ENCODE measurements around the gene MBOAT1.

DNA sequence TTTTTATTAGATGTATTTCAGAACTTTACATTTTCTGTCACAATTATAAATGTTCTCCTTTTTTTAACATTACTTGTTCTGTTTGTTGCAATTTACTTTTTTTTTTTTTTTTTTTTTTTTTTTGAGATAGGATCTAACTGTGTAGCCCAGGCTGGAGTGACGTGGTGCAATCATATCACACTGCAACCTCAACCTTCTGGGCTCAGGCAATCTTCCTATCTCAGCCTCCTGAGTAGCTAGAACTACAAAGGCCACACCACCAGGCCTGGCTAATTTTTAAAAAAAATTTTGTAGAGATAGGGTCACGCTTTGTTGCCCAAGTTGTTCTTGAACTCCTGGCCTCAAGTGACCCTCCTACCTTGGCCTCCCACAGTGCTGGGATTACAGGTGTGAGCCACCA lies 15.1 kb upstream of the MBOAT1 start:
- TF ChIP-seq, protein P1, sequence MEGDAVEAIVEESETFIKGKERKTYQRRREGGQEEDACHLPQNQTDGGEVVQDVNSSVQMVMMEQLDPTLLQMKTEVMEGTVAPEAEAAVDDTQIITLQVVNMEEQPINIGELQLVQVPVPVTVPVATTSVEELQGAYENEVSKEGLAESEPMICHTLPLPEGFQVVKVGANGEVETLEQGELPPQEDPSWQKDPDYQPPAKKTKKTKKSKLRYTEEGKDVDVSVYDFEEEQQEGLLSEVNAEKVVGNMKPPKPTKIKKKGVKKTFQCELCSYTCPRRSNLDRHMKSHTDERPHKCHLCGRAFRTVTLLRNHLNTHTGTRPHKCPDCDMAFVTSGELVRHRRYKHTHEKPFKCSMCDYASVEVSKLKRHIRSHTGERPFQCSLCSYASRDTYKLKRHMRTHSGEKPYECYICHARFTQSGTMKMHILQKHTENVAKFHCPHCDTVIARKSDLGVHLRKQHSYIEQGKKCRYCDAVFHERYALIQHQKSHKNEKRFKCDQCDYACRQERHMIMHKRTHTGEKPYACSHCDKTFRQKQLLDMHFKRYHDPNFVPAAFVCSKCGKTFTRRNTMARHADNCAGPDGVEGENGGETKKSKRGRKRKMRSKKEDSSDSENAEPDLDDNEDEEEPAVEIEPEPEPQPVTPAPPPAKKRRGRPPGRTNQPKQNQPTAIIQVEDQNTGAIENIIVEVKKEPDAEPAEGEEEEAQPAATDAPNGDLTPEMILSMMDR (IDR thresholded peaks at IDR 0.05) = no peak
- TF ChIP-seq REST (IDR thresholded peaks at IDR 0.05; ENCODE audit: low read depth, low read length) (no peak), POLR2AphosphoS5 (IDR thresholded peaks at IDR 0.05; ENCODE audit: low read depth, low read length) (no peak), EZH2phosphoT487 (IDR thresholded peaks at IDR 0.05; ENCODE audit: borderline replicate concordance, low read depth) (no peak), SIN3A (IDR thresholded peaks at IDR 0.05; ENCODE audit: borderline replicate concordance, low read depth, low read length) (no peak), TEAD4 (IDR thresholded peaks at IDR 0.05; ENCODE audit: borderline replicate concordance, insufficient read depth) (no peak), FOXJ3 (CRISPR knock-in tag; IDR thresholded peaks at IDR 0.05) (no peak), EP300 (IDR thresholded peaks at IDR 0.05; ENCODE audit: borderline replicate concordance in 1 of 2, low read depth in 1 of 2, low read length in 1 of 2) (no peak), YY1 (IDR thresholded peaks at IDR 0.05; ENCODE audit: low read depth) (no peak), MXI1 (IDR thresholded peaks at IDR 0.05; ENCODE audit: low read depth, low read length) (no peak), MAX (IDR thresholded peaks at IDR 0.05; ENCODE audit: low read depth) (no peak)
- TF ChIP-seq, protein P2, sequence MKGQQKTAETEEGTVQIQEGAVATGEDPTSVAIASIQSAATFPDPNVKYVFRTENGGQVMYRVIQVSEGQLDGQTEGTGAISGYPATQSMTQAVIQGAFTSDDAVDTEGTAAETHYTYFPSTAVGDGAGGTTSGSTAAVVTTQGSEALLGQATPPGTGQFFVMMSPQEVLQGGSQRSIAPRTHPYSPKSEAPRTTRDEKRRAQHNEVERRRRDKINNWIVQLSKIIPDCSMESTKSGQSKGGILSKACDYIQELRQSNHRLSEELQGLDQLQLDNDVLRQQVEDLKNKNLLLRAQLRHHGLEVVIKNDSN (IDR thresholded peaks at IDR 0.05; ENCODE audit: borderline replicate concordance, low read depth) = no peak
- TF ChIP-seq, protein P3, sequence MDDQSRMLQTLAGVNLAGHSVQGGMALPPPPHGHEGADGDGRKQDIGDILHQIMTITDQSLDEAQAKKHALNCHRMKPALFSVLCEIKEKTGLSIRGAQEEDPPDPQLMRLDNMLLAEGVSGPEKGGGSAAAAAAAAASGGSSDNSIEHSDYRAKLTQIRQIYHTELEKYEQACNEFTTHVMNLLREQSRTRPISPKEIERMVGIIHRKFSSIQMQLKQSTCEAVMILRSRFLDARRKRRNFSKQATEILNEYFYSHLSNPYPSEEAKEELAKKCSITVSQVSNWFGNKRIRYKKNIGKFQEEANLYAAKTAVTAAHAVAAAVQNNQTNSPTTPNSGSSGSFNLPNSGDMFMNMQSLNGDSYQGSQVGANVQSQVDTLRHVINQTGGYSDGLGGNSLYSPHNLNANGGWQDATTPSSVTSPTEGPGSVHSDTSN (IDR thresholded peaks at IDR 0.05) = no peak

Measured in SK-N-SH (cell line).